IMR-90 (cell line): ENCODE results near the gene ZCWPW1.

ENCODE experiments used
- BHLHE40 ChIP-seq: fragments of 150-350 bp; IDR thresholded peaks from 2 replicates; pipeline ENCODE4 v1.6.1; 2016; ENCODE audit warnings: mild to moderate bottlenecking, low read depth, low read length
- CEBPB ChIP-seq: IDR thresholded peaks from 2 replicates; pipeline ENCODE4 v1.6.1; 2012; ENCODE audit warnings: low read depth, low read length, improper control_type of control experiment
- CHD1 ChIP-seq: IDR thresholded peaks from 2 replicates; pipeline ENCODE4 v1.6.1; 2012; ENCODE audit warnings: low read depth, low read length, improper control_type of control experiment
- FOS ChIP-seq: fragments of 150-350 bp; IDR thresholded peaks from 2 replicates; pipeline ENCODE4 v1.6.1; 2016; ENCODE audit warnings: low read depth, low read length
- MAFK ChIP-seq: IDR thresholded peaks from 2 replicates; pipeline ENCODE4 v1.6.1; 2012; ENCODE audit warnings: low read depth, low read length, improper control_type of control experiment
- MAZ ChIP-seq: IDR thresholded peaks from 2 replicates; pipeline ENCODE4 v1.6.1; 2012; ENCODE audit warnings: low read depth, mild to moderate bottlenecking, low read length, improper control_type of control experiment, moderate library complexity, borderline replicate concordance
- MXI1 ChIP-seq: IDR thresholded peaks from 2 replicates; pipeline ENCODE4 v1.6.1; 2012; ENCODE audit warnings: low read depth, mild to moderate bottlenecking, low read length, moderate library complexity, borderline replicate concordance
- NFE2L2 ChIP-seq: fragments of 150-350 bp; IDR thresholded peaks from 2 replicates; pipeline ENCODE4 v1.6.1; 2016; ENCODE audit warnings: low read depth, mild to moderate bottlenecking, low read length
- POLR2A ChIP-seq: IDR thresholded peaks from 2 replicates; pipeline ENCODE4 v1.6.1; 2012; ENCODE audit warnings: mild to moderate bottlenecking, low read depth, low read length
- RAD21 ChIP-seq: IDR thresholded peaks from 2 replicates; pipeline ENCODE4 v1.6.1; 2012; ENCODE audit warnings: low read length, improper control_type of control experiment
- RFX5 ChIP-seq: IDR thresholded peaks from 2 replicates; pipeline ENCODE4 v1.8.0; 2012; ENCODE audit warnings: low read depth, mild to moderate bottlenecking, low read length, moderate library complexity
- SMC3 ChIP-seq: fragments of 150-350 bp; IDR thresholded peaks from 2 replicates; pipeline ENCODE4 v1.6.1; 2016; ENCODE audit warnings: low read depth, mild to moderate bottlenecking, antibody characterized with exemption, low read length, moderate library complexity
- TF ChIP-seq, protein P1 (sequence below): conservative IDR thresholded peaks from 2 replicates; pipeline ENCODE4 v1.5.1; 2012; ENCODE audit warnings: mild to moderate bottlenecking, low read depth, low read length, improper control_type of control experiment

DNA sequence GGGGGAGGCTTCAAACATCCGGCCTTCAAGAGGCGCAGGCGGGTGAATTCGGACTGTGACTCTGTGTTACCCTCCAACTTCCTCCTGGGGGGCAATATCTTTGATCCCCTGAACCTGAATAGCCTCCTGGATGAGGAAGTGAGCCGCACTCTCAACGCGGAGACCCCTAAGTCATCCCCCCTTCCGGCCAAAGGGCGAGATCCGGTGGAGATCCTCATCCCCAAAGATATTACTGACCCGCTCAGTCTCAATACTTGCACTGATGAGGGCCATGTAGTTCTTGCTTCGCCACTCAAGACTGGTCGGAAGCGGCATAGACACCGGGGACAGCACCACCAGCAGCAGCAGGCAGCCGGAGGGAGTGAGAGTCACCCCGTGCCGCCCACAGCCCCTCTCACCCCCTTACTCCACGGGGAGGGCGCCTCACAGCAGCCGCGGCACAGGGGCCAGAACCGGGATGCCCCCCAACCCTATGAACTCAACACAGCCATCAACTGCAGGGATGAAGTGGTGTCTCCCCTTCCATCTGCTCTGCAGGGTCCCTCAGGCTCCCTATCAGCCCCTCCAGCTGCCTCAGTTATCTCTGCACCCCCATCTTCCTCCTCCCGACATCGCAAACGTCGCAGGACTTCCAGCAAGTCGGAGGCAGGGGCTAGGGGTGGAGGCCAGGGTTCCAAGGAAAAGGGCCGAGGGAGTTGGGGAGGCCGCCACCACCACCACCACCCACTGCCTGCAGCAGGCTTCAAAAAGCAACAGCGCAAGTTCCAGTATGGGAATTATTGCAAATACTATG is 2.2 kb upstream of the ZCWPW1 start:
- TF ChIP-seq, protein P1, sequence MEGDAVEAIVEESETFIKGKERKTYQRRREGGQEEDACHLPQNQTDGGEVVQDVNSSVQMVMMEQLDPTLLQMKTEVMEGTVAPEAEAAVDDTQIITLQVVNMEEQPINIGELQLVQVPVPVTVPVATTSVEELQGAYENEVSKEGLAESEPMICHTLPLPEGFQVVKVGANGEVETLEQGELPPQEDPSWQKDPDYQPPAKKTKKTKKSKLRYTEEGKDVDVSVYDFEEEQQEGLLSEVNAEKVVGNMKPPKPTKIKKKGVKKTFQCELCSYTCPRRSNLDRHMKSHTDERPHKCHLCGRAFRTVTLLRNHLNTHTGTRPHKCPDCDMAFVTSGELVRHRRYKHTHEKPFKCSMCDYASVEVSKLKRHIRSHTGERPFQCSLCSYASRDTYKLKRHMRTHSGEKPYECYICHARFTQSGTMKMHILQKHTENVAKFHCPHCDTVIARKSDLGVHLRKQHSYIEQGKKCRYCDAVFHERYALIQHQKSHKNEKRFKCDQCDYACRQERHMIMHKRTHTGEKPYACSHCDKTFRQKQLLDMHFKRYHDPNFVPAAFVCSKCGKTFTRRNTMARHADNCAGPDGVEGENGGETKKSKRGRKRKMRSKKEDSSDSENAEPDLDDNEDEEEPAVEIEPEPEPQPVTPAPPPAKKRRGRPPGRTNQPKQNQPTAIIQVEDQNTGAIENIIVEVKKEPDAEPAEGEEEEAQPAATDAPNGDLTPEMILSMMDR: no peak
- TF ChIP-seq RAD21 (no peak), FOS (no peak), MXI1 (no peak), RFX5 (no peak), BHLHE40 (no peak), CHD1 (no peak), POLR2A (no peak; the same call in 1 of the 2 replicates), MAZ (no peak), SMC3 (no peak), NFE2L2 (no peak), MAFK (no peak), CEBPB (no peak)
